ENCODE measurements around the gene RAB3C. TPM values are rescaled to one million over a fixed set of nuclear protein-coding genes. Genes with fewer than 3 reads are reported as not detected.

Gene RAB3C
- total and polyA plus RNA-seq, 2 experiments from 2014 or later: 15.0 to 30.6 TPM

GRCh38 chr5:58770136-58770535 lies 187.3 kb downstream of the RAB3C start:
- DNase-seq (ENCODE audit: low spot score) (no peak), ATAC-seq (no peak)
- H3K4me1 ChIP-seq (ENCODE audit: insufficient read depth): no peaks in the 10 kb centered on the region
- H4K20me1 ChIP-seq (replicated peaks; ENCODE audit: insufficient read depth): no peaks in the 10 kb centered on the region
- Mint-ChIP-seq H3K27me3 (ENCODE audit: insufficient read depth, low read depth, poor library complexity) (no peaks in the 10 kb centered on the region), H3K27ac (no peak overlapping the region), H3K36me3 (ENCODE audit: low read depth) (no peaks in the 10 kb centered on the region), H3K4me3 (no peak overlapping the region), H3K9me3 (no peaks in the 10 kb centered on the region), H3K4me1 (no peaks in the 10 kb centered on the region)
- H3K27ac ChIP-seq (ENCODE audit: low read depth): no peak overlapping the region
- H3F3A ChIP-seq (replicated peaks; ENCODE audit: low read depth): no peaks in the 10 kb centered on the region
- H3K36me3 ChIP-seq (ENCODE audit: insufficient read depth): no peaks in the 10 kb centered on the region
- no peaks in the 10 kb centered on the region for H3K27me3 ChIP-seq (ENCODE audit: insufficient read depth)
- no peak overlapping the region for H3K4me2 ChIP-seq
- H3K4me3 ChIP-seq: no peak overlapping the region
- TF ChIP-seq ZNF114 (CRISPR knock-in tag; IDR thresholded peaks at IDR 0.05) (no peak), JUNB (IDR thresholded peaks at IDR 0.05; ENCODE audit: unreplicated experiment) (no peak), POLR2AphosphoS5 (IDR thresholded peaks at IDR 0.05; ENCODE audit: low read depth) (no peak), ZNF331 (CRISPR knock-in tag; IDR thresholded peaks at IDR 0.05; ENCODE audit: low read depth) (no peak), EZH2phosphoT487 (IDR thresholded peaks at IDR 0.05; ENCODE audit: unreplicated experiment) (no peak), ZNF462 (CRISPR knock-in tag; IDR thresholded peaks at IDR 0.05) (no peak), CREB1 (CRISPR knock-in tag; IDR thresholded peaks at IDR 0.05; ENCODE audit: low read depth) (no peak)
- TF ChIP-seq, protein P1, sequence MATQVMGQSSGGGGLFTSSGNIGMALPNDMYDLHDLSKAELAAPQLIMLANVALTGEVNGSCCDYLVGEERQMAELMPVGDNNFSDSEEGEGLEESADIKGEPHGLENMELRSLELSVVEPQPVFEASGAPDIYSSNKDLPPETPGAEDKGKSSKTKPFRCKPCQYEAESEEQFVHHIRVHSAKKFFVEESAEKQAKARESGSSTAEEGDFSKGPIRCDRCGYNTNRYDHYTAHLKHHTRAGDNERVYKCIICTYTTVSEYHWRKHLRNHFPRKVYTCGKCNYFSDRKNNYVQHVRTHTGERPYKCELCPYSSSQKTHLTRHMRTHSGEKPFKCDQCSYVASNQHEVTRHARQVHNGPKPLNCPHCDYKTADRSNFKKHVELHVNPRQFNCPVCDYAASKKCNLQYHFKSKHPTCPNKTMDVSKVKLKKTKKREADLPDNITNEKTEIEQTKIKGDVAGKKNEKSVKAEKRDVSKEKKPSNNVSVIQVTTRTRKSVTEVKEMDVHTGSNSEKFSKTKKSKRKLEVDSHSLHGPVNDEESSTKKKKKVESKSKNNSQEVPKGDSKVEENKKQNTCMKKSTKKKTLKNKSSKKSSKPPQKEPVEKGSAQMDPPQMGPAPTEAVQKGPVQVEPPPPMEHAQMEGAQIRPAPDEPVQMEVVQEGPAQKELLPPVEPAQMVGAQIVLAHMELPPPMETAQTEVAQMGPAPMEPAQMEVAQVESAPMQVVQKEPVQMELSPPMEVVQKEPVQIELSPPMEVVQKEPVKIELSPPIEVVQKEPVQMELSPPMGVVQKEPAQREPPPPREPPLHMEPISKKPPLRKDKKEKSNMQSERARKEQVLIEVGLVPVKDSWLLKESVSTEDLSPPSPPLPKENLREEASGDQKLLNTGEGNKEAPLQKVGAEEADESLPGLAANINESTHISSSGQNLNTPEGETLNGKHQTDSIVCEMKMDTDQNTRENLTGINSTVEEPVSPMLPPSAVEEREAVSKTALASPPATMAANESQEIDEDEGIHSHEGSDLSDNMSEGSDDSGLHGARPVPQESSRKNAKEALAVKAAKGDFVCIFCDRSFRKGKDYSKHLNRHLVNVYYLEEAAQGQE (IDR thresholded peaks at IDR 0.05; ENCODE audit: unreplicated experiment): no peak
- TF ChIP-seq, protein P2, sequence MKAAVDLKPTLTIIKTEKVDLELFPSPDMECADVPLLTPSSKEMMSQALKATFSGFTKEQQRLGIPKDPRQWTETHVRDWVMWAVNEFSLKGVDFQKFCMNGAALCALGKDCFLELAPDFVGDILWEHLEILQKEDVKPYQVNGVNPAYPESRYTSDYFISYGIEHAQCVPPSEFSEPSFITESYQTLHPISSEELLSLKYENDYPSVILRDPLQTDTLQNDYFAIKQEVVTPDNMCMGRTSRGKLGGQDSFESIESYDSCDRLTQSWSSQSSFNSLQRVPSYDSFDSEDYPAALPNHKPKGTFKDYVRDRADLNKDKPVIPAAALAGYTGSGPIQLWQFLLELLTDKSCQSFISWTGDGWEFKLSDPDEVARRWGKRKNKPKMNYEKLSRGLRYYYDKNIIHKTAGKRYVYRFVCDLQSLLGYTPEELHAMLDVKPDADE (IDR thresholded peaks at IDR 0.05): no peak
- no peaks in the 10 kb centered on the region for H3K9me2 ChIP-seq (ENCODE audit: insufficient read depth)
- no peak overlapping the region for H2AFZ ChIP-seq
- H3K79me2 ChIP-seq (replicated peaks; ENCODE audit: insufficient read depth): no peaks in the 10 kb centered on the region
